GM19455 (cell line): ENCODE data around the gene PACSIN2.

Experiments used
- ATAC-seq: cut with Tn5 transposase; IDR thresholded peaks from one replicate; pipeline ENCODE4 v1.9.1; 2021; ENCODE audit not compliant: unreplicated experiment

Gene PACSIN2

GRCh38 chr22:42908374-42908746 is 106.6 kb downstream of the PACSIN2 start:
- ATAC-seq: no peak

- no peak for ATAC-seq
Observed at GRCh38 chr22:42907404-42908373, 107.3 kb downstream of the PACSIN2 start.

- no peak for ATAC-seq
Observed at GRCh38 chr22:42906605-42907348, 108.2 kb downstream of the PACSIN2 start.

GRCh38 chr22:42905702-42906183 is 109.2 kb downstream of the PACSIN2 start:
- no peak for ATAC-seq

GRCh38 chr22:42905217-42905616 is 109.7 kb downstream of the PACSIN2 start:
- ATAC-seq: no peak

GRCh38 chr22:42904050-42904449 is 110.9 kb downstream of the PACSIN2 start:
- ATAC-seq: no peak

GRCh38 chr22:42902875-42903510 is 112.0 kb downstream of the PACSIN2 start:
- no peak for ATAC-seq

GRCh38 chr22:42901790-42902508 is 113.0 kb downstream of the PACSIN2 start:
- no peak for ATAC-seq

GRCh38 chr22:42897960-42898359 is 117.0 kb downstream of the PACSIN2 start:
- no peak for ATAC-seq

GRCh38 chr22:42895541-42895981 is 119.4 kb downstream of the PACSIN2 start:
- no peak for ATAC-seq

- no peak for ATAC-seq
Observed at GRCh38 chr22:42895087-42895486, 119.9 kb downstream of the PACSIN2 start.

- ATAC-seq: no peak
Observed at GRCh38 chr22:42893371-42894150, 121.4 kb downstream of the PACSIN2 start.

GRCh38 chr22:42892571-42893316 is 122.2 kb downstream of the PACSIN2 start:
- no peak for ATAC-seq

- ATAC-seq: no peak
Observed at GRCh38 chr22:42892156-42892555, 122.8 kb downstream of the PACSIN2 start.

GRCh38 chr22:42891696-42892095 is 123.3 kb downstream of the PACSIN2 start:
- ATAC-seq: no peak

GRCh38 chr22:42891008-42891407 is 123.9 kb downstream of the PACSIN2 start:
- no peak for ATAC-seq

- no peak for ATAC-seq
Observed at GRCh38 chr22:42889304-42889703, 125.6 kb downstream of the PACSIN2 start.

- ATAC-seq: no peak
Observed at GRCh38 chr22:42887523-42888507, 127.1 kb downstream of the PACSIN2 start.
